ENCODE data around the gene YTHDF2.
"Not testable (repeated sequence)": the region's sequence is repeated elsewhere in the genome, so short reads cannot be mapped to it uniquely, and the experiment has no call there.

YTHDF2 gene

GRCh38 chr1:28789816-28790215, 53.1 kb downstream of the YTHDF2 start:
- H3K27ac ChIP-seq (ENCODE audit: low read depth, low read length), result no peak overlapping the region
- no peak overlapping the region for H3K4me3 ChIP-seq (ENCODE audit: insufficient read depth, low read length, poor library complexity, severe bottlenecking)
- no peak overlapping the region for H3K4me2 ChIP-seq (ENCODE audit: low read depth, low read length, poor library complexity, severe bottlenecking)
- H2AFZ ChIP-seq (ENCODE audit: low read depth, low read length, severe bottlenecking), result no peak overlapping the region
- H3K27me3 ChIP-seq (ENCODE audit: low read length), result no peaks in the 10 kb centered on the region
- H3K79me2 ChIP-seq (ENCODE audit: insufficient read depth, low read length), result no peaks in the 10 kb centered on the region
- no peaks in the 10 kb centered on the region for H3K9me2 ChIP-seq (replicated peaks; ENCODE audit: insufficient read depth, low read length)
- H3K9ac ChIP-seq (ENCODE audit: low read length), result no peak overlapping the region
- TF ChIP-seq CTCF (IDR thresholded peaks at IDR 0.05; ENCODE audit: insufficient read depth, low read length, poor library complexity, severe bottlenecking), result no peak
- TF ChIP-seq EZH2phosphoT487 (conservative IDR thresholded peaks at IDR 0.05; ENCODE audit: low read length), result no peak
- no peaks in the 10 kb centered on the region for H3F3A ChIP-seq (ENCODE audit: insufficient read depth)
- no peaks in the 10 kb centered on the region for H3K9me3 ChIP-seq (ENCODE audit: insufficient read depth, low read length)
- H4K20me1 ChIP-seq (ENCODE audit: low read depth, low read length), result no peaks in the 10 kb centered on the region
- H3K36me3 ChIP-seq (ENCODE audit: low read length), result no peaks in the 10 kb centered on the region

GRCh38 chr1:28790377-28791035, 53.8 kb downstream of the YTHDF2 start:
- Histone ChIP-seq H3K4me3 (ENCODE audit: insufficient read depth, low read length, poor library complexity, severe bottlenecking) (no peak overlapping the region), H4K20me1 (ENCODE audit: low read depth, low read length) (no peaks in the 10 kb centered on the region), H3K36me3 (ENCODE audit: low read length) (no peaks in the 10 kb centered on the region), H3F3A (ENCODE audit: insufficient read depth) (no peaks in the 10 kb centered on the region), H3K27me3 (ENCODE audit: low read length) (no peaks in the 10 kb centered on the region), H3K27ac (ENCODE audit: low read depth, low read length) (no peak overlapping the region), H3K4me2 (ENCODE audit: low read depth, low read length, poor library complexity, severe bottlenecking) (no peak overlapping the region), H3K9me2 (replicated peaks; ENCODE audit: insufficient read depth, low read length) (no peaks in the 10 kb centered on the region), H2AFZ (ENCODE audit: low read depth, low read length, severe bottlenecking) (no peak overlapping the region), H3K79me2 (ENCODE audit: insufficient read depth, low read length) (no peaks in the 10 kb centered on the region), H3K9me3 (ENCODE audit: insufficient read depth, low read length) (no peaks in the 10 kb centered on the region), H3K9ac (ENCODE audit: low read length) (no peak overlapping the region)
- TF ChIP-seq EZH2phosphoT487 (conservative IDR thresholded peaks at IDR 0.05; ENCODE audit: low read length) (no peak), CTCF (IDR thresholded peaks at IDR 0.05; ENCODE audit: insufficient read depth, low read length, poor library complexity, severe bottlenecking) (no peak)

GRCh38 chr1:28791929-28792328, 55.2 kb downstream of the YTHDF2 start:
- H3K9me2 ChIP-seq (replicated peaks; ENCODE audit: insufficient read depth, low read length); H3K4me3 ChIP-seq (ENCODE audit: insufficient read depth, low read length, poor library complexity, severe bottlenecking); H3K9me3 ChIP-seq (ENCODE audit: insufficient read depth, low read length); H3K36me3 ChIP-seq (ENCODE audit: low read length); H3K27me3 ChIP-seq (ENCODE audit: low read length); H3K4me2 ChIP-seq (ENCODE audit: low read depth, low read length, poor library complexity, severe bottlenecking); H3K9ac ChIP-seq (ENCODE audit: low read length); H2AFZ ChIP-seq (ENCODE audit: low read depth, low read length, severe bottlenecking); H4K20me1 ChIP-seq (ENCODE audit: low read depth, low read length); H3K79me2 ChIP-seq (ENCODE audit: insufficient read depth, low read length); H3K27ac ChIP-seq (ENCODE audit: low read depth, low read length); H3F3A ChIP-seq (ENCODE audit: insufficient read depth): not testable (repeated sequence)

- Histone ChIP-seq H3K4me2 (ENCODE audit: low read depth, low read length, poor library complexity, severe bottlenecking) (no peak overlapping the region), H2AFZ (ENCODE audit: low read depth, low read length, severe bottlenecking) (no peak overlapping the region), H3K9ac (ENCODE audit: low read length) (no peak overlapping the region), H3K27me3 (ENCODE audit: low read length) (no peaks in the 10 kb centered on the region), H3K9me3 (ENCODE audit: insufficient read depth, low read length) (no peaks in the 10 kb centered on the region), H3F3A (ENCODE audit: insufficient read depth) (no peaks in the 10 kb centered on the region), H3K36me3 (ENCODE audit: low read length) (no peaks in the 10 kb centered on the region), H3K27ac (ENCODE audit: low read depth, low read length) (no peak overlapping the region), H3K4me3 (ENCODE audit: insufficient read depth, low read length, poor library complexity, severe bottlenecking) (no peak overlapping the region), H3K9me2 (replicated peaks; ENCODE audit: insufficient read depth, low read length) (no peaks in the 10 kb centered on the region), H4K20me1 (ENCODE audit: low read depth, low read length) (no peaks in the 10 kb centered on the region), H3K79me2 (ENCODE audit: insufficient read depth, low read length) (no peaks in the 10 kb centered on the region)
- no peak for TF ChIP-seq CTCF (IDR thresholded peaks at IDR 0.05; ENCODE audit: insufficient read depth, low read length, poor library complexity, severe bottlenecking)
- TF ChIP-seq EZH2phosphoT487 (conservative IDR thresholded peaks at IDR 0.05; ENCODE audit: low read length), result no peak
Observed at GRCh38 chr1:28792644-28793121, 55.9 kb downstream of the YTHDF2 start.

- H3K36me3 ChIP-seq (ENCODE audit: low read length); H3K9ac ChIP-seq (ENCODE audit: low read length); H3K9me3 ChIP-seq (ENCODE audit: insufficient read depth, low read length); H3K27ac ChIP-seq (ENCODE audit: low read depth, low read length); H3K9me2 ChIP-seq (replicated peaks; ENCODE audit: insufficient read depth, low read length); H3K4me2 ChIP-seq (ENCODE audit: low read depth, low read length, poor library complexity, severe bottlenecking); H3F3A ChIP-seq (ENCODE audit: insufficient read depth); H3K79me2 ChIP-seq (ENCODE audit: insufficient read depth, low read length); H4K20me1 ChIP-seq (ENCODE audit: low read depth, low read length); H3K4me3 ChIP-seq (ENCODE audit: insufficient read depth, low read length, poor library complexity, severe bottlenecking); H2AFZ ChIP-seq (ENCODE audit: low read depth, low read length, severe bottlenecking); H3K27me3 ChIP-seq (ENCODE audit: low read length): not testable (repeated sequence)
Observed at GRCh38 chr1:28794582-28794981, 57.8 kb downstream of the YTHDF2 start.

Data from SU-DHL-6 (cell line).